Measurements from ENCODE around the gene CLPX.
"Not testable (repeated sequence)": the region's sequence is repeated elsewhere in the genome, so short reads cannot be mapped to it uniquely, and the experiment has no call there.

- TF ChIP-seq CTCF (IDR thresholded peaks at IDR 0.05); EZH2 (IDR thresholded peaks at IDR 0.05; ENCODE audit: borderline replicate concordance, insufficient read depth, low read depth, low read length, poor library complexity, severe bottlenecking): not testable (repeated sequence)
These were observed 3.3 kb upstream of the CLPX start for GRCh38 chr15:65188472-65188871.
